Hepatocyte (in vitro differentiated cells): ENCODE measurements around the gene PAFAH2. TPM values are rescaled to one million over a fixed set of nuclear protein-coding genes. Genes with fewer than 3 reads are reported as not detected.

Source experiments
- DNase-seq: peaks from one replicate; pipeline ENCODE4 v3.0.0-alpha.2; 2016; ENCODE audit warnings: low spot score
- H2AFZ ChIP-seq: fragments of 200-600 bp; sonication (generic); 2 replicates; pipeline ENCODE4 v1.6.0; 2016; ENCODE audit warnings: antibody characterized with exemption, mild to moderate bottlenecking
- H3K27ac ChIP-seq: fragments of 200-600 bp; sonication (generic); 2 replicates; pipeline ENCODE4 v1.5.1; 2016; ENCODE audit warnings: mild to moderate bottlenecking
- H3K27me3 ChIP-seq: fragments of 200-600 bp; sonication (generic); 2 replicates; pipeline ENCODE4 v1.6.1; 2016
- H3K36me3 ChIP-seq: fragments of 200-600 bp; sonication (generic); replicated peaks from 2 replicates; pipeline ENCODE4 v1.5.1; 2016; ENCODE audit warnings: low read depth; ENCODE audit not compliant: insufficient read depth
- H3K4me1 ChIP-seq: fragments of 200-600 bp; sonication (generic); 2 replicates; pipeline ENCODE4 v1.5.1; 2016; ENCODE audit warnings: mild to moderate bottlenecking, moderate library complexity; ENCODE audit not compliant: insufficient read depth
- H3K4me2 ChIP-seq: fragments of 200-600 bp; sonication (generic); 2 replicates; pipeline ENCODE4 v1.6.0; 2016
- H3K4me3 ChIP-seq: fragments of 200-600 bp; sonication (generic); 2 replicates; pipeline ENCODE4 v1.5.1; 2016; ENCODE audit warnings: mild to moderate bottlenecking
- H3K79me2 ChIP-seq: fragments of 200-600 bp; sonication (generic); 2 replicates; pipeline ENCODE4 v1.6.0; 2017; ENCODE audit warnings: mild to moderate bottlenecking
- H3K9me2 ChIP-seq: fragments of 200-600 bp; sonication (generic); replicated peaks from 2 replicates; pipeline ENCODE4 v1.6.0; 2017; ENCODE audit warnings: mild to moderate bottlenecking; ENCODE audit not compliant: insufficient read depth
- H3K9me3 ChIP-seq: fragments of 200-600 bp; sonication (generic); 2 replicates; pipeline ENCODE4 v1.5.1; 2016; ENCODE audit warnings: low read depth, mild to moderate bottlenecking
- H4K20me1 ChIP-seq: fragments of 200-600 bp; sonication (generic); 2 replicates; pipeline ENCODE4 v1.6.0; 2016; ENCODE audit warnings: mild to moderate bottlenecking; ENCODE audit not compliant: insufficient read depth, poor library complexity, severe bottlenecking
- CTCF ChIP-seq: fragments of 200-600 bp; sonication (generic); IDR thresholded peaks from 2 replicates; pipeline ENCODE4 v1.5.1; 2016; ENCODE audit warnings: antibody characterized with exemption, mild to moderate bottlenecking; ENCODE audit not compliant: poor library complexity
- EZH2 ChIP-seq: fragments of 200-600 bp; sonication (generic); IDR thresholded peaks from 2 replicates; pipeline ENCODE4 v1.6.1; 2016; ENCODE audit warnings: antibody characterized with exemption, mild to moderate bottlenecking, borderline replicate concordance
- EZH2phosphoT487 ChIP-seq: fragments of 200-600 bp; sonication (generic); IDR thresholded peaks from one replicate; pipeline ENCODE4 v1.6.1; 2018; ENCODE audit warnings: antibody characterized with exemption, mild to moderate bottlenecking, low read depth, moderate library complexity; ENCODE audit not compliant: unreplicated experiment, severe bottlenecking
- WGBS: methylation state at CpG from one replicate; pipeline ENCODE4 v1.1.6; 2016; ENCODE audit warnings: low lambda C conversion rate; ENCODE audit errors: missing lambda C conversion rate; 5-methylcytosine and 5-hydroxymethylcytosine counted together
- polyA plus RNA-seq: library from polyadenylated mRNA; unstranded; fragments of >200 nt; fragmentation: Nextera tagmentation; extraction: Ambion mirVana; gene quantifications from 2 replicates; pipeline ENCODE4 v1.2.1, GENCODE V29; 2016
- total RNA-seq: library from RNA; depleted of rRNA; stranded (reverse); fragments of >200 nt; gene quantifications from 2 replicates; pipeline ENCODE4 v1.2.3, GENCODE V29; 2014

Gene PAFAH2
- total and polyA plus RNA-seq, 2 experiments from 2014 or later: 22.7 to 24.6 TPM

GRCh38 chr1:25973610-25974321 lies 24.1 kb downstream of the PAFAH2 start:
- no peak for DNase-seq
- 80% methylated on average over 6 of the region's 6 CpGs for WGBS
- no peak overlapping the region for H3K27ac ChIP-seq
- no peaks in the 10 kb centered on the region for H3K9me3 ChIP-seq
- no peak for TF ChIP-seq EZH2
- TF ChIP-seq CTCF: no peak
- no peak for TF ChIP-seq EZH2phosphoT487
- no peaks in the 10 kb centered on the region for H3K9me2 ChIP-seq
- H3K79me2 ChIP-seq: no peaks in the 10 kb centered on the region
- no peak overlapping the region for H3K4me3 ChIP-seq
- H3K27me3 ChIP-seq: no peaks in the 10 kb centered on the region
- no peaks in the 10 kb centered on the region for H3K4me1 ChIP-seq
- no peak overlapping the region for H2AFZ ChIP-seq
- no peak overlapping the region for H3K4me2 ChIP-seq
- H3K36me3 ChIP-seq: no peaks in the 10 kb centered on the region
- H4K20me1 ChIP-seq: no peaks in the 10 kb centered on the region

GRCh38 chr1:25971811-25972180 lies 26.1 kb downstream of the PAFAH2 start:
- WGBS: 44% methylated on average over 1 of the region's 1 CpG
- Histone ChIP-seq H3K27ac (no peak overlapping the region), H3K4me2 (no peak overlapping the region), H3K4me1 (no peaks in the 10 kb centered on the region), H2AFZ (no peak overlapping the region), H3K4me3 (no peak overlapping the region), H3K79me2 (no peaks in the 10 kb centered on the region), H3K9me2 (no peaks in the 10 kb centered on the region), H4K20me1 (no peaks in the 10 kb centered on the region), H3K9me3 (no peaks in the 10 kb centered on the region), H3K36me3 (no peaks in the 10 kb centered on the region), H3K27me3 (no peaks in the 10 kb centered on the region)
- TF ChIP-seq CTCF: no peak
- TF ChIP-seq EZH2: no peak
- no peak for TF ChIP-seq EZH2phosphoT487
- DNase-seq: no peak

GRCh38 chr1:25971066-25971810 lies 26.6 kb downstream of the PAFAH2 start:
- Histone ChIP-seq H4K20me1 (no peaks in the 10 kb centered on the region), H3K4me3 (no peak overlapping the region), H3K27me3 (no peaks in the 10 kb centered on the region), H3K79me2 (no peaks in the 10 kb centered on the region), H2AFZ (no peak overlapping the region), H3K4me1 (no peaks in the 10 kb centered on the region), H3K9me3 (no peaks in the 10 kb centered on the region), H3K27ac (no peak overlapping the region), H3K36me3 (no peaks in the 10 kb centered on the region), H3K9me2 (no peaks in the 10 kb centered on the region), H3K4me2 (no peak overlapping the region)
- no peak for TF ChIP-seq CTCF
- no peak for TF ChIP-seq EZH2phosphoT487
- TF ChIP-seq EZH2: no peak
- 75% methylated on average over 8 of the region's 8 CpGs for WGBS
- peak; percentile 15 for DNase-seq
